Measurements from ENCODE around the gene CORO2A. TPM values are rescaled to one million over a fixed set of nuclear protein-coding genes. Genes with fewer than 3 reads are reported as not detected.

The CORO2A gene
- total and polyA plus RNA-seq, 2 of the 8 experiments (the other 6 are each of a cell fraction or from before 2014, with no cell fraction given), result 13.7 to 27.9 TPM

DNA sequence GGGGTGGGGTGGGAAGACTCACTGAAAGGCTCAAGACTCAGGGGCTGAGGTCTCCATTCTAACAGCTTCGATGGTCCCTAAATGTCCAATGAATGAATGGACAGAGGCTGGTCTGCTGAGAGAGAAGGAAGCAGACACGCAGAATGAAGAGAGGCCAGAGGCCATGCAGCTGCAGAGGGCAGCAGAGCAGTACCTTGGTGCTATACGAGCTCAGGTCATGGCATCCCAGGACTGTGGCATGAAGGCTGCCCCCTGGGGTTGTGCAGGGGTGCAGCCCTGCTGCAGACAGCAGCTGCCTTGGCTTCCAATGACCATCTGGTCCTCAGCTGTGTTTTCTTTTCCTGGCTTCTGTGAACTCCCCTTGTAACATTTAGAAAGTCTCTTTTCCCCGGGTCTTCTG lies 15.2 kb upstream of the CORO2A start:
- Histone ChIP-seq H3K9ac (replicated peaks in 1 of 4; ENCODE audit: extremely low read depth in 1 of 4, low read depth in 3 of 4, low read length in 3 of 4) (no peak overlapping the region), H2AFZ (ENCODE audit: low read length) (no peak overlapping the region), H3K23ac (ENCODE audit: insufficient read length) (no peak overlapping the region), H4K20me1 (replicated peaks in 1 of 2; ENCODE audit: control insufficient read depth in 1 of 2, insufficient read depth in 2 of 2, low read length in 2 of 2) (no peaks in the 10 kb centered on the region), H4K91ac (replicated peaks; ENCODE audit: insufficient read length, low read length) (no peak overlapping the region), H2BK12ac (ENCODE audit: low read depth, low read length) (no peak overlapping the region), H2BK20ac (ENCODE audit: low read length) (no peak overlapping the region), H3K79me2 (ENCODE audit: control insufficient read depth in 1 of 2, insufficient read depth in 2 of 2, low read length in 2 of 2) (no peaks in the 10 kb centered on the region), H3K18ac (ENCODE audit: extremely low read depth, low read length) (no peak overlapping the region), H2BK5ac (ENCODE audit: low read depth, low read length) (no peak overlapping the region), H3K4me3 (ENCODE audit: extremely low read depth in 1 of 4, insufficient read depth in 2 of 4, low read depth in 3 of 4, low read length in 4 of 4) (no peak overlapping the region), H3K27ac (ENCODE audit: low read depth, low read length) (no peak overlapping the region), H3K4me2 (ENCODE audit: insufficient read depth in 1 of 2, low read depth in 2 of 2, low read length in 2 of 2) (no peak overlapping the region), H4K8ac (ENCODE audit: extremely low read depth, insufficient read depth, low read length) (no peak overlapping the region), H3K4me1 (replicated peaks in 1 of 4; ENCODE audit: control insufficient read depth in 3 of 4, insufficient read depth in 4 of 4, low read length in 3 of 4) (no peaks in the 10 kb centered on the region), H2BK120ac (replicated peaks; ENCODE audit: low read depth, low read length) (no peak overlapping the region), H3K56ac (replicated peaks; ENCODE audit: insufficient read length, low read depth, low read length) (no peak overlapping the region), H3K9me3 (ENCODE audit: insufficient read depth in 2 of 2, low read depth in 1 of 2, low read length in 1 of 2) (peaks cover 5 to 10% of the 10 kb centered on the region in 2 experiments; a peak in 3 of 4 replicates), H3K23me2 (ENCODE audit: low read depth, low read length) (no peaks in the 10 kb centered on the region), H2AK5ac (ENCODE audit: low read depth, low read length) (no peak overlapping the region), H3K14ac (ENCODE audit: insufficient read length) (no peak overlapping the region), H3K79me1 (ENCODE audit: low read depth, low read length) (no peaks in the 10 kb centered on the region), H2BK15ac (ENCODE audit: low read length) (no peak overlapping the region), H3K27me3 (replicated peaks in 1 of 4; ENCODE audit: control insufficient read depth in 3 of 4, extremely low read depth in 1 of 4, insufficient read depth in 3 of 4, low read length in 3 of 4) (no peaks in the 10 kb centered on the region), H3K36me3 (ENCODE audit: control insufficient read depth in 2 of 4, insufficient read depth in 4 of 4, low read length in 3 of 4) (peaks cover 0 to 10% (median 0%) of the 10 kb centered on the region in 4 experiments; a peak in 1 of 8 replicates), H4K5ac (ENCODE audit: insufficient read length, low read depth, low read length) (no peak overlapping the region), H3K4ac (replicated peaks; ENCODE audit: insufficient read length, low read depth, low read length) (no peak overlapping the region)
- POLR2A ChIA-PET (ENCODE audit: partially characterized antibody), result interaction anchor here (1.6 to 2.0 kb wide), 2 partner anchors 12 to 16 kb away, joined by 6 read pairs; partner anchors contain the start of gene CORO2A
- CTCF ChIA-PET (ENCODE audit: partially characterized antibody), result interaction anchor here (0.7 to 8.3 kb wide), 15 partner anchors 9 to 284 kb away, joined by 3 to 62 read pairs (median 6); partner anchors contain the start of gene TBC1D2
- FAIRE-seq (no peak), DNase-seq (ENCODE audit: low read depth in 1 of 2, low spot score in 2 of 2) (no peak)
- 91% methylated on average over 3 of the region's 4 CpGs; no CpG with 5 or more reads in 1 of the 2 experiments for WGBS, 2 experiments (ENCODE audit: extremely low coverage in 1 of 2, insufficient coverage in 1 of 2, insufficient read length in 1 of 2, insufficient replicate concordance in 2 of 2, low coverage in 1 of 2, low lambda C conversion rate in 2 of 2, missing lambda C conversion rate in 1 of 2)
- TF ChIP-seq, protein P1, sequence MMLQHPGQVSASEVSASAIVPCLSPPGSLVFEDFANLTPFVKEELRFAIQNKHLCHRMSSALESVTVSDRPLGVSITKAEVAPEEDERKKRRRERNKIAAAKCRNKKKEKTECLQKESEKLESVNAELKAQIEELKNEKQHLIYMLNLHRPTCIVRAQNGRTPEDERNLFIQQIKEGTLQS (IDR thresholded peaks at IDR 0.05; ENCODE audit: insufficient read depth, low read depth, low read length), result no peak
- TF ChIP-seq, protein P2, sequence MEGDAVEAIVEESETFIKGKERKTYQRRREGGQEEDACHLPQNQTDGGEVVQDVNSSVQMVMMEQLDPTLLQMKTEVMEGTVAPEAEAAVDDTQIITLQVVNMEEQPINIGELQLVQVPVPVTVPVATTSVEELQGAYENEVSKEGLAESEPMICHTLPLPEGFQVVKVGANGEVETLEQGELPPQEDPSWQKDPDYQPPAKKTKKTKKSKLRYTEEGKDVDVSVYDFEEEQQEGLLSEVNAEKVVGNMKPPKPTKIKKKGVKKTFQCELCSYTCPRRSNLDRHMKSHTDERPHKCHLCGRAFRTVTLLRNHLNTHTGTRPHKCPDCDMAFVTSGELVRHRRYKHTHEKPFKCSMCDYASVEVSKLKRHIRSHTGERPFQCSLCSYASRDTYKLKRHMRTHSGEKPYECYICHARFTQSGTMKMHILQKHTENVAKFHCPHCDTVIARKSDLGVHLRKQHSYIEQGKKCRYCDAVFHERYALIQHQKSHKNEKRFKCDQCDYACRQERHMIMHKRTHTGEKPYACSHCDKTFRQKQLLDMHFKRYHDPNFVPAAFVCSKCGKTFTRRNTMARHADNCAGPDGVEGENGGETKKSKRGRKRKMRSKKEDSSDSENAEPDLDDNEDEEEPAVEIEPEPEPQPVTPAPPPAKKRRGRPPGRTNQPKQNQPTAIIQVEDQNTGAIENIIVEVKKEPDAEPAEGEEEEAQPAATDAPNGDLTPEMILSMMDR (IDR thresholded peaks at IDR 0.05; ENCODE audit: control extremely low read depth in 1 of 3, insufficient read depth in 1 of 3, low read depth in 1 of 3, low read length in 3 of 3), result peak in 2 of 3 experiments; percentile 8 to 10; a peak in 3 of 4 replicates
- TF ChIP-seq EZH2 (IDR thresholded peaks at IDR 0.05; ENCODE audit: low read depth, low read length, severe bottlenecking), result no peak
